Neuronal stem cell (in vitro differentiated cells): ENCODE measurements around the gene LNX1.

Source experiments
- DNase-seq: peaks from one replicate; pipeline ENCODE4 v3.0.0-alpha.2; 2013; ENCODE audit warnings: low spot score
- H2AFZ ChIP-seq: one replicate; pipeline ENCODE4 v1.6.1; 2013; ENCODE audit warnings: mild to moderate bottlenecking, low read length, inconsistent platforms
- H2AK5ac ChIP-seq: 2 replicates; pipeline ENCODE4 v1.6.1; 2013; ENCODE audit warnings: low read depth, mild to moderate bottlenecking, inconsistent platforms, low read length, moderate library complexity, mixed read lengths
- H2BK120ac ChIP-seq: 2 replicates; pipeline ENCODE4 v1.6.1; 2013; ENCODE audit warnings: low read depth, mild to moderate bottlenecking, inconsistent platforms, low read length, moderate library complexity, mixed read lengths
- H2BK12ac ChIP-seq: one replicate; pipeline ENCODE4 v1.6.1; 2013; ENCODE audit warnings: low read length, inconsistent platforms
- H2BK15ac ChIP-seq: 2 replicates; pipeline ENCODE4 v1.6.1; 2013; ENCODE audit warnings: mild to moderate bottlenecking, low read length, inconsistent platforms, mixed read lengths
- H2BK5ac ChIP-seq: one replicate; pipeline ENCODE4 v1.6.1; 2013; ENCODE audit warnings: inconsistent platforms, mild to moderate bottlenecking, low read length, moderate library complexity
- H3K14ac ChIP-seq: one replicate; pipeline ENCODE4 v1.6.1; 2013; ENCODE audit warnings: low read length, inconsistent platforms
- H3K18ac ChIP-seq: 2 replicates; pipeline ENCODE4 v1.6.1; 2013; ENCODE audit warnings: low read length, inconsistent platforms
- H3K23ac ChIP-seq: 2 replicates; pipeline ENCODE4 v1.6.1; 2013; ENCODE audit warnings: low read depth, mild to moderate bottlenecking, mixed read lengths, low read length, inconsistent platforms; ENCODE audit not compliant: poor library complexity
- H3K27ac ChIP-seq: replicated peaks from 3 replicates; pipeline ENCODE4 v1.5.1; 2013; ENCODE audit warnings: low read length, inconsistent platforms
- H3K27me3 ChIP-seq, 3 experiments: 2 replicates each; pipeline ENCODE4 v1.6.1; 2013; ENCODE audit warnings: low read length in 3 of 3, mild to moderate bottlenecking in 2 of 3, inconsistent platforms in 1 of 3, low read depth in 1 of 3, mixed read lengths in 1 of 3, moderate library complexity in 1 of 3; ENCODE audit not compliant: control insufficient read depth in 3 of 3, insufficient read depth in 3 of 3
- H3K36me3 ChIP-seq, 2 donors: replicated peaks in 1 of 2; 2 replicates each; pipeline ENCODE4 v1.6.1; 2013; ENCODE audit warnings: low read length in 2 of 2; ENCODE audit not compliant: control insufficient read depth in 2 of 2, insufficient read depth in 2 of 2
- H3K4ac ChIP-seq: 2 replicates; pipeline ENCODE4 v1.6.1; 2013; ENCODE audit warnings: inconsistent platforms, mild to moderate bottlenecking, low read length, moderate library complexity
- H3K4me1 ChIP-seq, 2 donors: 1 replicate in 1 of 2; 2 replicates in 1 of 2; pipeline ENCODE4 v1.6.1; 2013; ENCODE audit warnings: low read length in 2 of 2, low read depth in 1 of 2; ENCODE audit not compliant: control insufficient read depth in 2 of 2, insufficient read depth in 1 of 2
- H3K4me2 ChIP-seq: one replicate; pipeline ENCODE4 v1.6.1; 2013; ENCODE audit warnings: mild to moderate bottlenecking, low read length, inconsistent platforms; ENCODE audit not compliant: insufficient read depth, poor library complexity, severe bottlenecking
- H3K4me3 ChIP-seq, 2 donors: 2 replicates each; pipeline ENCODE4 v1.5.1; 2013; ENCODE audit warnings: low read length in 2 of 2, mild to moderate bottlenecking in 2 of 2, inconsistent platforms in 1 of 2, moderate library complexity in 1 of 2
- H3K79me1 ChIP-seq: one replicate; pipeline ENCODE4 v1.6.1; 2013; ENCODE audit warnings: low read depth, mild to moderate bottlenecking, inconsistent platforms, low read length, moderate library complexity
- H3K9ac ChIP-seq: one replicate; pipeline ENCODE4 v1.6.1; 2013; ENCODE audit warnings: mild to moderate bottlenecking, low read depth, low read length, inconsistent platforms; ENCODE audit not compliant: poor library complexity
- H3K9me3 ChIP-seq, 2 donors: replicated peaks in 1 of 2; 2 replicates each; pipeline versions ENCODE3 to v1.6.1; 2013; ENCODE audit warnings: low read length in 2 of 2, mild to moderate bottlenecking in 2 of 2, inconsistent platforms in 1 of 2, low read depth in 1 of 2, mixed read lengths in 1 of 2, moderate library complexity in 1 of 2; ENCODE audit not compliant: control insufficient read depth in 2 of 2, insufficient read depth in 1 of 2
- H4K8ac ChIP-seq: one replicate; pipeline ENCODE4 v1.6.1; 2013; ENCODE audit warnings: low read depth, mild to moderate bottlenecking, inconsistent platforms, low read length, moderate library complexity
- H4K91ac ChIP-seq: one replicate; pipeline ENCODE4 v1.6.1; 2013; ENCODE audit warnings: low read length, low read depth, mild to moderate bottlenecking, inconsistent platforms; ENCODE audit not compliant: poor library complexity
- WGBS, 2 donors: extraction: QIAGEN DNeasy Blood & Tissue Kit; methylation state at CpG; one replicate each; pipeline ENCODE4 v1.1.7; 2013; ENCODE audit warnings: missing lambda C conversion rate in 2 of 2, mixed read lengths in 1 of 2; ENCODE audit not compliant: insufficient read length in 2 of 2, insufficient replicate concordance in 1 of 2; ENCODE audit errors: extremely low coverage in 2 of 2; 5-methylcytosine and 5-hydroxymethylcytosine counted together

LNX1 gene

GRCh38 chr4:53465281-53465680, 126.0 kb downstream of the LNX1 start:
- Histone ChIP-seq H2BK120ac (no peak overlapping the region), H3K23ac (no peak overlapping the region), H3K4me2 (no peak overlapping the region), H2BK5ac (no peak overlapping the region), H2BK15ac (no peak overlapping the region), H4K8ac (no peak overlapping the region), H4K91ac (no peak overlapping the region), H2AFZ (no peak overlapping the region), H3K27me3 (no peaks in the 10 kb centered on the region), H3K4me1 (no peaks in the 10 kb centered on the region), H3K9ac (no peak overlapping the region), H3K36me3 (peaks cover 0 to 31% of the 10 kb centered on the region in 2 donors), H3K4ac (no peak overlapping the region), H3K27ac (no peak overlapping the region), H3K79me1 (no peaks in the 10 kb centered on the region), H3K9me3 (peaks cover 0 to 1% of the 10 kb centered on the region in 2 donors), H3K14ac (no peak overlapping the region), H3K4me3 (no peak overlapping the region), H2AK5ac (no peak overlapping the region), H2BK12ac (no peak overlapping the region), H3K18ac (no peak overlapping the region)
- WGBS, 2 donors = no CpG with 5 or more reads among the region's 2 CpGs
- no peak for DNase-seq

GRCh38 chr4:53463340-53463739, 127.9 kb downstream of the LNX1 start:
- no CpG with 5 or more reads among the region's 5 CpGs for WGBS, 2 donors
- Histone ChIP-seq H3K9ac (no peak overlapping the region), H3K36me3 (peaks cover 0 to 51% of the 10 kb centered on the region in 2 donors), H3K14ac (no peak overlapping the region), H3K27me3 (no peaks in the 10 kb centered on the region), H3K27ac (no peak overlapping the region), H3K9me3 (peaks cover 0 to 1% of the 10 kb centered on the region in 2 donors), H2BK5ac (no peak overlapping the region), H3K4me3 (no peak overlapping the region), H3K23ac (no peak overlapping the region), H3K4ac (no peak overlapping the region), H2BK120ac (no peak overlapping the region), H2AK5ac (no peak overlapping the region), H3K79me1 (no peaks in the 10 kb centered on the region), H2AFZ (no peak overlapping the region), H3K18ac (no peak overlapping the region), H2BK12ac (no peak overlapping the region), H2BK15ac (no peak overlapping the region), H4K8ac (no peak overlapping the region), H3K4me2 (no peak overlapping the region), H3K4me1 (no peaks in the 10 kb centered on the region), H4K91ac (no peak overlapping the region)
- DNase-seq = no peak

GRCh38 chr4:53461244-53461643, 130.0 kb downstream of the LNX1 start:
- Histone ChIP-seq H3K79me1 (no peaks in the 10 kb centered on the region), H2BK120ac (no peak overlapping the region), H3K14ac (no peak overlapping the region), H3K23ac (no peak overlapping the region), H2BK5ac (no peak overlapping the region), H3K4me1 (no peaks in the 10 kb centered on the region), H2BK12ac (no peak overlapping the region), H3K27me3 (no peaks in the 10 kb centered on the region), H4K8ac (no peak overlapping the region), H3K18ac (no peak overlapping the region), H2AK5ac (no peak overlapping the region), H2AFZ (no peak overlapping the region), H3K27ac (no peak overlapping the region), H3K9me3 (no peaks in the 10 kb centered on the region), H3K4ac (no peak overlapping the region), H2BK15ac (no peak overlapping the region), H3K4me3 (no peak overlapping the region), H4K91ac (no peak overlapping the region), H3K9ac (no peak overlapping the region), H3K4me2 (no peak overlapping the region), H3K36me3 (peaks cover 2 to 72% of the 10 kb centered on the region in 2 donors)
- WGBS, 2 donors = no CpG with 5 or more reads among the region's 2 CpGs
- DNase-seq = no peak

- no peaks in the 10 kb centered on the region for H3K4me1 ChIP-seq
- H2BK15ac ChIP-seq = no peak overlapping the region
- no peak overlapping the region for H2BK12ac ChIP-seq
- H2BK5ac ChIP-seq = no peak overlapping the region
- no peak overlapping the region for H3K4me3 ChIP-seq
- no peak overlapping the region for H3K14ac ChIP-seq
- no peak overlapping the region for H4K91ac ChIP-seq
- H3K27me3 ChIP-seq = no peaks in the 10 kb centered on the region
- no peak overlapping the region for H3K4ac ChIP-seq
- no peak overlapping the region for H2AFZ ChIP-seq
- no peaks in the 10 kb centered on the region for H3K9me3 ChIP-seq
- H2AK5ac ChIP-seq = no peak overlapping the region
- H3K79me1 ChIP-seq = no peaks in the 10 kb centered on the region
- H3K23ac ChIP-seq = no peak overlapping the region
- H3K18ac ChIP-seq = no peak overlapping the region
- H3K4me2 ChIP-seq = no peak overlapping the region
- no peak for DNase-seq
- no peak overlapping the region for H3K9ac ChIP-seq
- no peak overlapping the region for H3K27ac ChIP-seq
- peaks cover 4 to 89% of the 10 kb centered on the region in 2 donors for H3K36me3 ChIP-seq
- H4K8ac ChIP-seq = no peak overlapping the region
- H2BK120ac ChIP-seq = no peak overlapping the region
These were observed 131.7 kb downstream of the LNX1 start for GRCh38 chr4:53459548-53459947.
